GM10266 (cell line): ENCODE results near the gene NXNL2.

ENCODE experiments used
- DNase-seq: peaks from one replicate; pipeline ENCODE4 v3.0.0; 2012; ENCODE audit errors: extremely low spot score
- CTCF ChIP-seq: IDR thresholded peaks from 2 replicates; pipeline ENCODE4 v1.5.1; 2012; ENCODE audit warnings: mild to moderate bottlenecking, low read depth; ENCODE audit not compliant: control insufficient read depth, insufficient read depth; ENCODE audit errors: missing control alignments

NXNL2 gene

GRCh38 chr9:88533951-88534455, 975 bp upstream of the NXNL2 start:
- DNase-seq, result no peak

GRCh38 chr9:88535226-88536022, 446 bp downstream of the NXNL2 start:
- no peak for DNase-seq
- TF ChIP-seq CTCF, result no peak

More at GRCh38 chr9:88533951-88534455, 975 bp upstream of the NXNL2 start:
- no peak for TF ChIP-seq CTCF

- no peak for DNase-seq
- TF ChIP-seq CTCF, result no peak
Measured at GRCh38 chr9:88536023-88536324, 996 bp downstream of the NXNL2 start.

- no peak for DNase-seq
- TF ChIP-seq CTCF, result no peak
Measured at GRCh38 chr9:88536951-88537760, 2.2 kb downstream of the NXNL2 start.

- DNase-seq, result no peak
- TF ChIP-seq CTCF, result no peak
Measured at GRCh38 chr9:88537761-88538091, 2.7 kb downstream of the NXNL2 start.

- no peak for TF ChIP-seq CTCF
- no peak for DNase-seq
Measured at GRCh38 chr9:88538311-88539085, 3.5 kb downstream of the NXNL2 start.

- no peak for DNase-seq
- TF ChIP-seq CTCF, result no peak
Measured at GRCh38 chr9:88539246-88539645, 4.3 kb downstream of the NXNL2 start.
